Glutamatergic neuron (in vitro differentiated cells): ENCODE measurements around the gene SUSD4. TPM values are rescaled to one million over a fixed set of nuclear protein-coding genes. Genes with fewer than 3 reads are reported as not detected.
"Not testable (repeated sequence)": the region's sequence is repeated elsewhere in the genome, so short reads cannot be mapped to it uniquely, and the experiment has no call there.

Experiments
- DNase-seq: peaks from one replicate; pipeline ENCODE4 v3.0.0; 2022
- H3K27ac Mint-ChIP-seq: one replicate; pipeline ENCODE4 v1.8.0; 2020; ENCODE audit warnings: mild to moderate bottlenecking, mixed read lengths, inconsistent platforms; ENCODE audit not compliant: unreplicated experiment
- H3K27me3 Mint-ChIP-seq: one replicate; pipeline ENCODE4 v1.8.0; 2020; ENCODE audit warnings: mild to moderate bottlenecking, moderate library complexity, mixed read lengths, inconsistent platforms; ENCODE audit not compliant: unreplicated experiment
- H3K36me3 Mint-ChIP-seq: one replicate; pipeline ENCODE4 v1.8.0; 2020; ENCODE audit warnings: mild to moderate bottlenecking, mixed read lengths, inconsistent platforms; ENCODE audit not compliant: unreplicated experiment
- H3K4me1 Mint-ChIP-seq: one replicate; pipeline ENCODE4 v1.8.0; 2020; ENCODE audit warnings: mild to moderate bottlenecking, low read depth, mixed read lengths, inconsistent platforms; ENCODE audit not compliant: unreplicated experiment
- H3K4me3 Mint-ChIP-seq: one replicate; pipeline ENCODE4 v1.8.0; 2020; ENCODE audit warnings: mild to moderate bottlenecking, mixed read lengths, inconsistent platforms; ENCODE audit not compliant: unreplicated experiment
- H3K9me3 Mint-ChIP-seq: one replicate; pipeline ENCODE4 v1.8.0; 2020; ENCODE audit warnings: mild to moderate bottlenecking, moderate library complexity, mixed read lengths, inconsistent platforms; ENCODE audit not compliant: unreplicated experiment
- total RNA-seq: library from RNA; stranded (reverse); fragmentation: NEBNext Ultra II Directional; extraction: Animal tissue kit (Norgen Biotek cat#: 25700); gene quantifications from one replicate; pipeline ENCODE4 v1.2.1, GENCODE V29; 2021; ENCODE audit not compliant: unreplicated experiment
- TF ChIP-seq, protein P1 (sequence below): fragments of 200-600 bp; sonication (generic); IDR thresholded peaks from one replicate; pipeline ENCODE4 v1.5.0; 2021; ENCODE audit not compliant: partially characterized antibody, unreplicated experiment

SUSD4 gene
- total RNA-seq, 1 donor from 2014 or later, result 0.47 TPM

DNA sequence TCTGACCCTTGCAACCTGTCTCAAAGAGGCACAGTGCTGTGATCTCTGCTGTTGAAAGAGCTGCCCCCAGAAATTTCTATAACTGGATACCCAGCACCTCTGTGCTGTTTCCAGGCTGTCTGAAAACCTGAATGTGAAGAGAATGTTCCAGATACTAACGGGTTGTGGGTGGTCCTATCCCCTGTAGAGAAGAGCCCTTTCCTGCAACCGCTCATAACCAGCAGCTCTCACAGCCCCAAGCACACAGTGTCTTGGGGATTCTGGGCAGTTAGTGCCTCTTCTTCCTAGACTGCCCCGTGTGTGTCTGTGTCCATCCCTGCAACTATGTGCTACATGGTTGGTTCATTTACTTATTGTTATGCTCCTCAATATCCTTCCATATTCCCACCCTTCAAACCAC is 104.5 kb downstream of the SUSD4 start:
- no peaks in the 10 kb centered on the region for H3K27me3 Mint-ChIP-seq
- H3K9me3 Mint-ChIP-seq, result no peaks in the 10 kb centered on the region
- H3K27ac Mint-ChIP-seq, result no peak overlapping the region
- peaks cover 7% of the 10 kb centered on the region for H3K36me3 Mint-ChIP-seq
- H3K4me3 Mint-ChIP-seq, result no peak overlapping the region
- TF ChIP-seq, protein P1, sequence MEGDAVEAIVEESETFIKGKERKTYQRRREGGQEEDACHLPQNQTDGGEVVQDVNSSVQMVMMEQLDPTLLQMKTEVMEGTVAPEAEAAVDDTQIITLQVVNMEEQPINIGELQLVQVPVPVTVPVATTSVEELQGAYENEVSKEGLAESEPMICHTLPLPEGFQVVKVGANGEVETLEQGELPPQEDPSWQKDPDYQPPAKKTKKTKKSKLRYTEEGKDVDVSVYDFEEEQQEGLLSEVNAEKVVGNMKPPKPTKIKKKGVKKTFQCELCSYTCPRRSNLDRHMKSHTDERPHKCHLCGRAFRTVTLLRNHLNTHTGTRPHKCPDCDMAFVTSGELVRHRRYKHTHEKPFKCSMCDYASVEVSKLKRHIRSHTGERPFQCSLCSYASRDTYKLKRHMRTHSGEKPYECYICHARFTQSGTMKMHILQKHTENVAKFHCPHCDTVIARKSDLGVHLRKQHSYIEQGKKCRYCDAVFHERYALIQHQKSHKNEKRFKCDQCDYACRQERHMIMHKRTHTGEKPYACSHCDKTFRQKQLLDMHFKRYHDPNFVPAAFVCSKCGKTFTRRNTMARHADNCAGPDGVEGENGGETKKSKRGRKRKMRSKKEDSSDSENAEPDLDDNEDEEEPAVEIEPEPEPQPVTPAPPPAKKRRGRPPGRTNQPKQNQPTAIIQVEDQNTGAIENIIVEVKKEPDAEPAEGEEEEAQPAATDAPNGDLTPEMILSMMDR, result no peak
- DNase-seq, result no peak
- peaks cover 26% of the 10 kb centered on the region for H3K4me1 Mint-ChIP-seq

DNA sequence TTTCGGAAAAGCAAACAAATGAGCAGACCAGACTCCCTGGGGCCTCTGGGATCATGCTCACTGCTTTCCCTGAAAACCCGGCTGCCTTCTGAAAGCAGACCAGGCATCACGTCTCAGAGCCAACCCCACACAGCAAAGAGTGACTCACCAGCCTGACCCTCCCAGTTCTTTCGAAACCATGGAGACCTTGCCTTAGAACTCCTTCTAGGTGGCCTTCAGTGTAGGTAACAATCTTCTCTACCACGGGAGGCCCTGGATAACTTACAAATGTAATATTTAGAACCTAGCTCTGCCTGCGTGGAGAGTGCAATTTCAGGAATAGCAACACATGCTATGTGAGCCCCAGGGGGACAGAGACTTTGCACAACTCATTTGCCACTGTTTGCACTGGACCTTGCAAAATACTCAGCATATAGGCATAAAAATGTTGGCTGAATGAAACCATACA is 105.2 kb downstream of the SUSD4 start:
- no peaks in the 10 kb centered on the region for H3K27me3 Mint-ChIP-seq
- no peak overlapping the region for H3K4me3 Mint-ChIP-seq
- peaks cover 7% of the 10 kb centered on the region for H3K36me3 Mint-ChIP-seq
- DNase-seq, result no peak
- no peaks in the 10 kb centered on the region for H3K9me3 Mint-ChIP-seq
- H3K4me1 Mint-ChIP-seq, result peaks cover 26% of the 10 kb centered on the region
- H3K27ac Mint-ChIP-seq, result no peak overlapping the region
- TF ChIP-seq, protein P1, result no peak

DNA sequence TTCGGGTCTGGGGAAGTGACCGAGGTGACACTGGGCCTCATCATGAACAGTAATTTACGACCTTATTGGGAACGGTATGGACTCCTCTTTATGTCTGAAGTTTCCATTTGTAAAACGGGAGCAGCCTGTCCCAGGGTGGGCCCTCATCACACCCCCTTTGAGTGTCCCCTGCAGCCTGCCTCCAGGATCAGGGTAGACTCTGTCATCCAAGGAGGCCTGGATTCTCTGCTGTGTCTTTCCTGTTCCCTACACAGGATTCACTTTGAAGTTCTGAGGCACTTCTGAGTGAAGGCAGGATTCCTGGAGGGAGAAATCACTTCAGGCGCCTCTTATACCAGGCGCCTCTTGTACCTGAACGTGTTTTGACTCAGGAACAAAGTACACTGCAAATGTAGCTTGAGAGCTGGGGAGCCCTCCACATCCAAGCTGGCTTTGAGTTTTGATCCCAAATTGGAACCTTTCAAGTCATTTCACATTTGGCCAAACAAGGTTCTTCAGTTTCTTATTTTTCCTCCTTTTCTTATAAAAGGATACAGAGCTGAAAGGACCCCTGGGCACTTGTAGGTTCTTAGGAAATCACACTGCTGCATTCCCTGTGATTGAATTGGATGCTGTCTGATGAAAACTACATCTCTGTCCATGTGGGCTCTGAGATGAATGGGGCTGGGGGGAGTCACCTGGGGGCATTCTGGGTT is 106.0 kb downstream of the SUSD4 start:
- Mint-ChIP-seq H3K27ac (no peak overlapping the region), H3K4me3 (no peak overlapping the region), H3K4me1 (peaks cover 26% of the 10 kb centered on the region), H3K36me3 (peaks cover 7% of the 10 kb centered on the region), H3K9me3 (no peaks in the 10 kb centered on the region), H3K27me3 (no peaks in the 10 kb centered on the region)
- no peak for DNase-seq
- TF ChIP-seq, protein P1, result no peak

DNA sequence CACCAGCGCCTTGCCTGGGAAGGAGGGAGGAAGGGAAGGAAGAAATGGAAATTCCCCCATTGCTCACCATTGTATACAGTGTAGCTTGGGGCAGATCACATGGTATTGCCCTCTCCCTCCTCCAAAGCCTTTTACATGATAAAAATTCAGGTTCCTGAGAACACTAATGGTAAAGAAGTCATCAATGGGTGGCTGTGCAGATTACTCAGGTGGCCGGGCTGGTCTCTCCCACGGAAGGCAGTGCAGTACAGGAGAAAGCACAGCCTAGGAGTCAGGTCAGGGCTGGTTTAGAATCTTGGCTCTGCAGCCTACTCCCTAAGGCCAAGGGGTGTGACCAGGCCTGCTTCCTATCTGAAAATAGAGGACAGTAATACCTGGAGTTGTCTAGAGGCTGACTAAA is 107.9 kb downstream of the SUSD4 start:
- TF ChIP-seq, protein P1, result no peak
- Mint-ChIP-seq H3K27me3 (no peaks in the 10 kb centered on the region), H3K36me3 (peaks cover 7% of the 10 kb centered on the region), H3K9me3 (no peaks in the 10 kb centered on the region), H3K27ac (no peak overlapping the region), H3K4me1 (peaks cover 24% of the 10 kb centered on the region), H3K4me3 (no peak overlapping the region)
- no peak for DNase-seq

DNA sequence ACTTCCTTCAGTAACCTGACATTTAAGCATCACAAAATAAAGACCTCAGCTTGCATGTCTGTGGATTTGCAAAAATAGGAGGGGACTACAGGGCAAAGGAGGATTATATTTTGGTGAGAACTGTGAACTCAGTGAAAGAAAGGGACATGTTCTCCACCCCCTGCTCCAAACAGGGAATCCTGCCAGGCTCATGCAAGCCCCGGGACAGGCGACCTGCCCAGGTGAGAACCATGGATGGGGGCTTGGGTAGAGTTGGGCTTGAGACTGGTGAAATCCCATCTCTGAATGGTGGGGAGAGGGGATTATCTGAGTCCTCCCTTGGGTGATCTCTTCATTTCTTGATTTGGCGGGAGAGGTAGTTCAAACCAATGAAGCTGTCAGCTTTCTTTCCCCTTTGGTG is 110.1 kb downstream of the SUSD4 start:
- DNase-seq, result no peak
- peaks cover 7% of the 10 kb centered on the region for H3K4me1 Mint-ChIP-seq
- H3K27me3 Mint-ChIP-seq, result peaks cover 1% of the 10 kb centered on the region
- TF ChIP-seq, protein P1, result no peak
- H3K36me3 Mint-ChIP-seq, result peaks cover 7% of the 10 kb centered on the region
- H3K9me3 Mint-ChIP-seq, result no peaks in the 10 kb centered on the region
- H3K4me3 Mint-ChIP-seq, result no peak overlapping the region
- no peak overlapping the region for H3K27ac Mint-ChIP-seq

GRCh38 chr1:223251387-223251786 is 112.6 kb downstream of the SUSD4 start:
- not testable (repeated sequence) for H3K36me3 Mint-ChIP-seq, H3K27me3 Mint-ChIP-seq, H3K4me1 Mint-ChIP-seq, H3K9me3 Mint-ChIP-seq, DNase-seq, H3K27ac Mint-ChIP-seq, H3K4me3 Mint-ChIP-seq
